Measurements from ENCODE around the gene SPATA16. TPM values are rescaled to one million over a fixed set of nuclear protein-coding genes. Genes with fewer than 3 reads are reported as not detected.

The SPATA16 gene
- total RNA-seq, 2 donors from 2014 or later: not detected

GRCh38 chr3:172877011-172877410 is 264.0 kb downstream of the SPATA16 start:
- Histone ChIP-seq H3K36me3 (no peaks in the 10 kb centered on the region), H3K4me3 (no peak overlapping the region), H3K27ac (no peak overlapping the region), H3K4me1 (ENCODE audit: control insufficient read depth in 1 of 2, low read depth in 2 of 2) (no peaks in the 10 kb centered on the region), H3K9me3 (no peaks in the 10 kb centered on the region), H3K27me3 (replicated peaks; ENCODE audit: insufficient read depth) (no peaks in the 10 kb centered on the region)
- DNase-seq (ENCODE audit: low spot score) (no peak), ATAC-seq (ENCODE audit: insufficient number of reproducible peaks, low FRiP score, low read depth) (no peak)
- TF ChIP-seq, protein P1, sequence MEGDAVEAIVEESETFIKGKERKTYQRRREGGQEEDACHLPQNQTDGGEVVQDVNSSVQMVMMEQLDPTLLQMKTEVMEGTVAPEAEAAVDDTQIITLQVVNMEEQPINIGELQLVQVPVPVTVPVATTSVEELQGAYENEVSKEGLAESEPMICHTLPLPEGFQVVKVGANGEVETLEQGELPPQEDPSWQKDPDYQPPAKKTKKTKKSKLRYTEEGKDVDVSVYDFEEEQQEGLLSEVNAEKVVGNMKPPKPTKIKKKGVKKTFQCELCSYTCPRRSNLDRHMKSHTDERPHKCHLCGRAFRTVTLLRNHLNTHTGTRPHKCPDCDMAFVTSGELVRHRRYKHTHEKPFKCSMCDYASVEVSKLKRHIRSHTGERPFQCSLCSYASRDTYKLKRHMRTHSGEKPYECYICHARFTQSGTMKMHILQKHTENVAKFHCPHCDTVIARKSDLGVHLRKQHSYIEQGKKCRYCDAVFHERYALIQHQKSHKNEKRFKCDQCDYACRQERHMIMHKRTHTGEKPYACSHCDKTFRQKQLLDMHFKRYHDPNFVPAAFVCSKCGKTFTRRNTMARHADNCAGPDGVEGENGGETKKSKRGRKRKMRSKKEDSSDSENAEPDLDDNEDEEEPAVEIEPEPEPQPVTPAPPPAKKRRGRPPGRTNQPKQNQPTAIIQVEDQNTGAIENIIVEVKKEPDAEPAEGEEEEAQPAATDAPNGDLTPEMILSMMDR (IDR thresholded peaks at IDR 0.05): no peak

- TF ChIP-seq, protein P1 (IDR thresholded peaks at IDR 0.05): no peak
- DNase-seq (ENCODE audit: low spot score) (no peak), ATAC-seq (ENCODE audit: insufficient number of reproducible peaks, low FRiP score, low read depth) (no peak)
Measured at GRCh38 chr3:172876297-172876696, 264.7 kb downstream of the SPATA16 start.

GRCh38 chr3:172875039-172875438 is 266.0 kb downstream of the SPATA16 start:
- Histone ChIP-seq H3K27me3 (replicated peaks; ENCODE audit: insufficient read depth) (no peaks in the 10 kb centered on the region), H3K36me3 (no peaks in the 10 kb centered on the region), H3K9me3 (no peaks in the 10 kb centered on the region), H3K27ac (no peak overlapping the region), H3K4me3 (no peak overlapping the region), H3K4me1 (ENCODE audit: control insufficient read depth in 1 of 2, low read depth in 2 of 2) (no peaks in the 10 kb centered on the region)
- TF ChIP-seq, protein P1 (IDR thresholded peaks at IDR 0.05): no peak
- DNase-seq (ENCODE audit: low spot score): no peak
- ATAC-seq (ENCODE audit: insufficient number of reproducible peaks, low FRiP score, low read depth): no peak

More at GRCh38 chr3:172876297-172876696, 264.7 kb downstream of the SPATA16 start:
- no peak overlapping the region for H3K4me3 ChIP-seq
- no peaks in the 10 kb centered on the region for H3K4me1 ChIP-seq (ENCODE audit: control insufficient read depth in 1 of 2, low read depth in 2 of 2)
- no peaks in the 10 kb centered on the region for H3K36me3 ChIP-seq
- no peaks in the 10 kb centered on the region for H3K9me3 ChIP-seq
- no peaks in the 10 kb centered on the region for H3K27me3 ChIP-seq (replicated peaks; ENCODE audit: insufficient read depth)
- H3K27ac ChIP-seq: no peak overlapping the region

GRCh38 chr3:172869784-172870518 is 271.1 kb downstream of the SPATA16 start:
- ATAC-seq (ENCODE audit: insufficient number of reproducible peaks, low FRiP score, low read depth) (no peak), DNase-seq (ENCODE audit: low spot score) (no peak)
- Histone ChIP-seq H3K4me3 (no peak overlapping the region), H3K9me3 (no peaks in the 10 kb centered on the region), H3K36me3 (no peaks in the 10 kb centered on the region), H3K27ac (no peak overlapping the region), H3K27me3 (replicated peaks; ENCODE audit: insufficient read depth) (no peaks in the 10 kb centered on the region), H3K4me1 (ENCODE audit: control insufficient read depth in 1 of 2, low read depth in 2 of 2) (peaks cover 0 to 2% of the 10 kb centered on the region in 2 donors)
- TF ChIP-seq, protein P1 (IDR thresholded peaks at IDR 0.05): no peak

DNA sequence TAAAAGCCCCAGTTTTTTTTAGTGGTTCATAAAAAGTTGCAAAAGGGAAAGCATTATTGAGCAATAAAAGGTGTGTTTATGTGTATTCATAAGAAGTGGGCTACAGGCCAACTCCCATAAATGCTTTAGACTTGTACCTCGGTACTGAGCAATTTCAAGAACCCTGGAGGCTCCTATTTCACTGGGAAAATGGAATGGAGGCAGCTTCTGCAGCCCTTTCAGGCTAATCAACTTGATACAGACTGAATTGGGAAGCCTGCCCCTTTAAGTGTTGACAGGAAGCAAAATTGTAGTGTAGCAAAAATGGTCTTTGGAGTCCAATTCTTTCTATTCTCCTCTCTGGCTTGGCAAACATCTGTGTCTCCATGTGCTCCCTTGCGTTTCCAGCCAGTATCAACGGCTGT is 271.7 kb downstream of the SPATA16 start:
- H3K9me3 ChIP-seq: no peaks in the 10 kb centered on the region

More for the DNA sequence above, 271.7 kb downstream of the SPATA16 start:
- no peak for ATAC-seq (ENCODE audit: insufficient number of reproducible peaks, low FRiP score, low read depth)
- H3K4me3 ChIP-seq: no peak overlapping the region
- TF ChIP-seq, protein P1 (IDR thresholded peaks at IDR 0.05): no peak
- H3K27ac ChIP-seq: no peak overlapping the region
- H3K36me3 ChIP-seq: no peaks in the 10 kb centered on the region
- DNase-seq (ENCODE audit: low spot score): no peak
- H3K27me3 ChIP-seq (replicated peaks; ENCODE audit: insufficient read depth): no peaks in the 10 kb centered on the region
- peaks cover 0 to 2% of the 10 kb centered on the region in 2 donors for H3K4me1 ChIP-seq (ENCODE audit: control insufficient read depth in 1 of 2, low read depth in 2 of 2)

Data from thoracic aorta (tissue), 2 donors.